ENCODE results near the gene ADPGK.
A peak's percentile ranks its signal among the peaks of the same experiment; 100 is the strongest.

The ADPGK gene

DNA sequence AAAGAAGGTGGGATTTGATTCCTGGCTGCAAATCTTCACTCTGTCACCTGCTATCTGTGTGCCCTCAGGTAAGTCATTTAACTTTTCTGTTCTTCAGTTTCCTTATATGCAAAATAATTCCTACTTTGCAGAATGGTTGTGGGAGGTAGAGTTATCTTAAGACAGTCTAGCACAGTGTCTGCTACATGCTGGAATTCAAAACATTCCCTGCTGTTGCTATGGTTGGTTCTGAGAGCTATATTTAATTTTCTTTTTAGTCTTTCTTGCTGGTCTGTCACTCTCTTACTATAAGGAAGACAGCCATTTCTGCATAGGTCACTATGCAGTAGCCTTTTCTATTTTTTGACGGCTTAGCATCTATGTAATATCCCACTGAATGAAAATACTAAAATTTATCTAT lies 4.0 kb upstream of the ADPGK start:
- DNase-seq, result no peak

DNA sequence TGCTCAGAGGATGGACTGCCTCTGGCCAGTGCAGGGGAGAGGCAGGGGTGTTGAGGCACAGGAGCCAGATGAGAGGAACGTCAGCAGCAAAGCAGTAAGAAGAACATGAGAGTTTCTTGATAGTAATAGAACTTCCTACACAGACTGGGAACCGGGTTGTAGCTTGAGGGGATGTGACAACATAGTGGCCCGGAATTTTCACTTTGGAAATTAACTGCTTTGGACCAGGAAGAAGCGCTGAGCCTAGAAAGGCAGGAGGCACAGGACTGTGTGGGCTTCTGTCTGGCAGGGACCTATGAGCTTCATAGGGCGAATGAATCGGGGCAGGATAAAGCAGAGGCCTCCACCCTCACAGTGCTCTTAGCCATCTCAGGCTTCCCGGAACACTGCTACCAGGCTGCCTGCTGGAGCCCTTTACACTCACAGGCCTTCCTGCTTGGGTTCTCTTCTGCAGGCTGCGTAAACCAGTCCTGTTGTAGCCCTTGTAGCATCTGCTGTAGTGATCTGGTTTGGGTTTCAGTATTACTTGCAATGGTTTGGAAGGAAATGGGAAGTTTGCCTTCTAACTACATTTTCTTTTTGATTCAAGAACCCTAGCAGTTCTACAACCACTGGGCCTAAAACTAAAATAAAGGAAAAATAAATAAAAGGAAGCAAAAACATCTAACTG lies 3.3 kb upstream of the ADPGK start:
- no peak for DNase-seq

GRCh38 chr15:72786242-72786641 lies 2.7 kb upstream of the ADPGK start:
- no peak for DNase-seq

GRCh38 chr15:72785841-72786240 lies 2.3 kb upstream of the ADPGK start:
- DNase-seq, result no peak

GRCh38 chr15:72785432-72785831 lies 1.9 kb upstream of the ADPGK start:
- DNase-seq, result no peak

- DNase-seq, result no peak
Observed at GRCh38 chr15:72784456-72784876, 908 bp upstream of the ADPGK start.

GRCh38 chr15:72783004-72783639 lies 436 bp downstream of the ADPGK start:
- DNase-seq, result peak in 2 of 4 experiments; percentile 39 to 70

DNA sequence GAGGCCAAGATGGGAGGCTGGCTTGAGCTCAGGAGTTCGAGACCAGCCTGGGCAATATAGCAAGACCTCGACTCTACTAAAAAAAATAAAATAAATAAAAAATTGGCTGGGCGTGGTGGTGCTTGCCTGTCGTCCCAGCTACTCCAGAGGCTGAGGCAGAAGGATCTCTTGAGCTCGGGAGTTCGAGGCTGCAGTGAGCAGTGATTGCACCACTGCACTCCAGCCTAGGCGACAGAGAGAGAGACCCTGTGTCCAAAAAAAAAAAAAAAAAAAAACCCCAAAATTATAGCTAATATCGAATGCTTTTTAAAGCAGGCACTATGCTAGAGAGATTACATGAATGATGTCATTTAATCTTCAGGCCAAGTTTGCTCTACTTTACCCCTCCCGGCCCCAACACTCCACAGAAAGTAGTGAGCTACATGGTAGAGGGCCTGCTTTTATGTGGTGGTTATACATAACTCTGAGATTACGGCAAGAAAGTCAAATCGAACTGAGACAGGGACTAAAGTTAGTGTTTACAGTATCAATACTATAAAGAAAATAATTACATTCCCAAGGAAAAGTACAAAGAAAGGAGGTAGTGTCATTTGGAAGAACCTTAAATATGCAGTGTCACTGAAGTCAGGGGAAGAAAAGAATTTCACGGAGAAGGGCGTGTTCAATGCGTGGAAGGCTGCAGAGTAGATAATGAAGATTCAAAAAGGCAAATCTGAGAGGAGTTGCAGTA lies 1.1 kb downstream of the ADPGK start:
- DNase-seq, result no peak

DNA sequence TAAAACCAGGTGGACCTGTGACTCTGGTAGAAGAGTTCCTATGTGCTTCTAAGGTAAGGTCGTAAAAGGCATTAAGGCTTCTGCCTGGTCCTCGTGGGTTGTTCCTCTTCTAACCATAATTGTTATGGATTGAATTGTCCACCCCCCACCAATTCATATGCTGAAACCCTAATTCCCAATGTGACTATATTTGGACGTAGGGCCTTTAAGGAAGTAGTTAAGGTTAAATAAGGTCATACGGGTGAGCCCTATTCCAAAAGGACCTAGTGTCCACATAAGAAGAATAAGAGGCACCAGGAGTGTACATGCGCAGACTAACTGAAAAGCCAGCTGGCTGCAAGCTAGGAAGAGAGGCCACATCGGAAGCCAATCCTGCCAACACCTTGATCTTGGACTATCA lies 1.9 kb downstream of the ADPGK start:
- DNase-seq, result no peak

- DNase-seq, result no peak
Observed at GRCh38 chr15:72778796-72779195, 4.8 kb downstream of the ADPGK start.

DNA sequence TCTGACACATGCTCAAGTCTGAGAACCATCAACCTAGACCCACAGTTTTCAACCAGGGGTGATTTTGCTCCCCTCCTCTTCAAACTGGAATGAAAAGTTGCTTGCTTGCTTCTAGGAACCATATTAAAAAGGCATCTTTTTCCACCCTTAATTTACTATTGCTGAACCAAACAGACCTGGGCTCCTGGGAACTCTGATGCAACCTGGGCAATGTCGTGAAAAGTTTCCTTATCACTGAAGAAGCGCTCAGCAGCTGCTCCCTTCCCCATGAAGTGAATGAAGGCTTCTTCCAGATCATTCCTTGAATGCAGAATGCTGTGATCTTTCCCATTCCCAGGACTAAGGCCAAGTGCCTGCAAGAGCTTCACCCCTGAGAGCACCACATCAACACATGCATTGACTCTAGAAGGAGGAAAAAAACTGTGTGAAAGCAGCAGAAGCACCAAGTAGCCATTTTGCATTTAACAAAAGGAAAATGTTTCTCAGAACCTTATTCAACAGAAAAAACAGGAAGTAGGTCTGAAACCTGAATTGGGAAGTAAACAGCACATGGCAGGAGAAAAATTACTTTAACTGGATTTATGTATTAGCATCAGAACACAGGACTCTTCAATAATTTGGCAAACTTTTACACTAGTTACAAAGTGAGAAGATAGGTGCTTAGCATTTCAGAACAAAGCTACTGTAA lies 8.7 kb downstream of the ADPGK start:
- no peak for DNase-seq

- no peak for DNase-seq
Observed at GRCh38 chr15:72771329-72771725, 12.2 kb downstream of the ADPGK start.

GRCh38 chr15:72770673-72771328 lies 12.8 kb downstream of the ADPGK start:
- no peak for DNase-seq

DNA sequence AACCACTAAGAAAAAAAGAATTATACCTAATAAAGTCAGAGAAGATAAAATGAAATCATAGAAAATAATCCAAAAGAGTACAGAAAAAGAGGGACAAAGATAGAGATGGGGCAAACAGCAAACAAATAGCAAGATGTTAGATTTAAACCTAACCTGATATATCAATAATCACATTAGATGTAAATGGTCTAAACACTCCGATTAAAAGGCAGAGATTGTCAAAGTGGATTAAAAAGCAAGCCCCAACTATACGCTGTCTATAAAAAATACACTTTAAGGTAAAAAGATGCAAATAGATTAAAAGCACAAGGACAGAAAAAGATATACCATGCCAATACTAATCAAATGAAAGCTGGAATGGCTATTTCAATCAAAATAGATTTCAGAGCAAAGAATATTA lies 16.8 kb downstream of the ADPGK start:
- DNase-seq, result no peak

- no peak for DNase-seq
Observed at GRCh38 chr15:72766025-72766424, 17.5 kb downstream of the ADPGK start.

- no peak for DNase-seq
Observed at GRCh38 chr15:72764656-72765055, 18.9 kb downstream of the ADPGK start.

GRCh38 chr15:72760590-72761260 lies 22.8 kb downstream of the ADPGK start:
- no peak for DNase-seq

DNA sequence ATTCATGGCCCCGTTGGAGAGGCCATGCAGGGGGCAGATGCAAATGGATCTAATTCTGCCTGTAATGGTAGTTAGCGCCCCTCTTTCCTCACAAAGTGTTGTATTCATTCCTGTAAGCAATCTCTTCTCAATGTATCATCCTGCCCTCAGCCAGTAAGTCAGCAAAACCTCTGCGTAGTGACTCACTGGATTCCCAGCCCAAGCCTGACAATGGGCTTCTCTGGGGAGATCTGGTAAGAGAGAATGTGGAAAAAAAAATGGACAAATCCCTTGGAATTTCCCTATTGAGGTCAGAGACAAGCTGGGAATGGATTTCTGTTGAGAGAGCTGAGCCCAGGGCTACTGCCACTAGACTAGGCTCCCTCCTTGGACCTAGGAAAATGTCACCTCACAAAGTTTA lies 25.4 kb downstream of the ADPGK start:
- no peak for DNase-seq

DNA sequence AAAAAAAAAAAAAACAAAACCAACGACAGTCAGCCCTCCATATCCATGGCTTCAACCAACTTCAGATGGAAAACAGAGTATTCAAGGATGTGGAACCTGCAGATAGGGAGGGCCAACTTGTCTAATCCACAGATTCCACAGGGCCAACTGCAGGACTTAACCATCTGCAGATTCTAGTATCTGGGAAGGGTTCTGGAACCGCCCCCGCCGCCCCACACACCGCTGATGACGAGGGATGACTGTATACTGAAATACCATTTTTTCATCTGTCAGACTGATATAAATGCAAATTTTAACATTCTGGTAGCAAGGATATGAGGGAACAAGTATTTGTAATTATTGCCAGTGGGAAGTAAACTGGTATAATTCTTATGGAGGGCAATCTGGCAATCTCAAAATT lies 29.5 kb downstream of the ADPGK start:
- no peak for DNase-seq

DNA sequence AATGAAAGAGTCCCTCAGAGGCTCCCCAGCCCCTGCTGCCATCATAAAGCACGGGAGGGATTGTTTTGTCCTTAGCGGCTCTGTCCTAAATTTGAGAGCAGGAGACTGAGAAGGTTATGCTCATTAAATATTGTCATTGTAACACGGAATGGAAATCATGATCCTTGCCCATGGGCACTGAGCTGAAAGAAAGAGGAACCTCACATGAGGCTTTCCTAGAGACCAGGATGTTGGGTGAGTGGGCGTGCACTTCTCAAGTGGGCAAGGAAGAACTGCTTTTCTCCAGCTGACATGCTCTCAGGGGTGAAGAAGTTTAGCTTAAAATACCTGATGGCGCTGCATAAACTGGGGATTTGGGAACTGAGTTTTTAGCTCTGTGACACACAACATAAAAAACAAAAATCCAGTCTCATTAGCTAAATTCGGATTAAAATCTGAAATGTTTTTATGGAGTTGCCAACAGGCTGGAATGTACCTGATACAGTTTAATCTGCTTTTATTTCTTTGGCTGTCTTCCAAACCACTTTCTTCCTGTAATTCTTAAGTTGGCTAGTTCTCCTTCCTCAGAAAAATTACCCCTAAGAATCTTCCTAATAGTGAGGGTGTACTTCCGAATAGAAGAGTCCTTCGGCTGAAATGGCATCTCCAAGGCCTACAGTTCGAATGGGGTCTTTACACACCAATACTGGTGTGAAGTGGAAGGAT lies 31.7 kb downstream of the ADPGK start:
- no peak for DNase-seq

DNA sequence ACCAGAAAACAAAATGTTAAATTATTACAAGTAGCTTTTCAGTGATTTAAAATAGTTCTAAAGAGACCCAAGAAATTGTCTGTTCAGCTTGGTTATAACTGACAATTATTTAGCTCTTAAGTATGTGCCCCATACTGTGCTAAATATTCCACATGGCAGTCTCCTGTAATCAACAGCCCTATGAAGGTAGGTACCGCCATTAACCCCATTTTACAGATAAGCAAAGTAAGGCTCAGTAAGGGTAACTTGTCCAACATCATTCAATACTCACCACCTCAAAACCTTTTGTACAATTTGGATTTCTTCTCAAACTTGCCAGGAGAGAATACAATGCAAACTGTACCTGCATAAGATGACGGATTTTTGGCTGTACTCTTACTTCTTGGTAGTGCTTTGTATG lies 33.9 kb downstream of the ADPGK start:
- no peak for DNase-seq

DNA sequence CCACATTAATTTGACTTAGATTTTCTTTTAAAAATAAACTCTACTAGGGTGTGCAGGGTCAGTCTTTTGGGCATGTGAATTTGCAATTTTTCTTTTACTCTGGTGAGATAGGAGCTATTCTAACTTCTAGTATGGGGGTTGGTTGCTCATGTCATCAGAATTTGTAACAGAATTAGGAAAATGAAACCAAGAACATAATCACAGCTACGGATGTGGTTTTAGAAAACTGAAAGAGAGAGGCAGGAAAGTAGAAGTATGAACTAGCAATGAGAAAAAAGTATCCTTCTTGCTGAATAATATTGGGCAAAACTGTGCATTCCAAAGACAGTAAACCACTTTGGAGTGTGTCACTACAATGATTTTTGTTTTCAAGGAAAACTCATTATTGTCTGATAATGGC lies 43.3 kb downstream of the ADPGK start:
- no peak for DNase-seq
